ENCODE measurements around the gene ZBTB7C.

ZBTB7C gene

DNA sequence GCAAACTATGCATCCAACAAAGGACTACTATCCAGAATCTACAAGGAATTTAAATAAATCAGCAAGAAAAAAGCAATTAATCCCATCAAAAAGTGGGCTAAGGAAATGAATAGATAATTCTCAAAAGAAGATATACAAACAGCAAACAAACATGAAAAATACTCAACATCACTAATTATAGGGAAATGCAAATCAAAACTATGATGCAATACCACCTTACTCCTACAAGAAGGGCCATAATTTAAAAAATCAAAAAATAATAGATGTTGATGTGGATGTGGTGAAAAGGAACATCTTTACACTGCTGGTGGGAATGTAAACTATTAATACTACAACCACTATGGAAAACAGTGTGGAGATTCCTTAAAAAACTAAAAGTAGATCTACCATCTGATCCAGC lies 164.7 kb downstream of the ZBTB7C start:
- no peak for DNase-seq

DNA sequence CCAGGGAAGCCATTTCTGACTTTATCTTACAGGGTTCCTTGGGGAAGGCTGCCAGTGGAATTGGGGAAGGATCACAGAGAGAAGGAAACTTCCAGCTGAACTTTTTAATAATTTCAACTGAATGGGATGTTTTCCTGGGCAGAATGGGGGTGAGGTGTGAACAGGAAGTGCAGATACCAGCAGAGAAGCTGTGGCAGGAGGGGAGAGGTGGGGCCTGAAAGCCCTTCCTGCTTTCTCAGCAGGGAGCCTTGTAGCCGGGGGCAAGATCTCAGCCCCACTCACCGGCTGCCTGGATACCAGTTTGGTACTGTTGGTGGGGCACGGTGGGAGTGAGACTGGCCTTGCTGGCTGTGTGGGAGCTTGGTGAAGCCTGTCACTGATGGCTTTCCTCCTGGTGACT lies 170.5 kb downstream of the ZBTB7C start:
- DNase-seq, result no peak

DNA sequence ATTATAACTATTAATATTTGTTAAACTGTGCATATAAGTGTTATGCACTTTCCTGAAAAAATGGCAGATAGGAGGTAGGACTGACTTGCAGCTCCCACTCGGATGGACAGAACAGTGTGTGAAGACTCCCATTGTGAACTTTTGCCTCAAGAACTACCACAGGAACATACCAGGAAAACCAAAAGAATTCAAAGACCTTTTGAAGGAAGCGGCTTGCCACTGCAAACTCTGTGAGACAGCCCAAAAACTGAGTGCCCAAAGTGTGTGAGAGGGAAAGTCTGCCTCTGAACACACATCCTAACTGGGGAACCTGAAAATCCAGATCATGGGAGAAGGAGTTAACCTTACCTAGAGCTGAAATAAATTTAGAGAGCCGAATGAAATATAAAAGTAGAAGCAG lies 171.0 kb downstream of the ZBTB7C start:
- no peak for DNase-seq

DNA sequence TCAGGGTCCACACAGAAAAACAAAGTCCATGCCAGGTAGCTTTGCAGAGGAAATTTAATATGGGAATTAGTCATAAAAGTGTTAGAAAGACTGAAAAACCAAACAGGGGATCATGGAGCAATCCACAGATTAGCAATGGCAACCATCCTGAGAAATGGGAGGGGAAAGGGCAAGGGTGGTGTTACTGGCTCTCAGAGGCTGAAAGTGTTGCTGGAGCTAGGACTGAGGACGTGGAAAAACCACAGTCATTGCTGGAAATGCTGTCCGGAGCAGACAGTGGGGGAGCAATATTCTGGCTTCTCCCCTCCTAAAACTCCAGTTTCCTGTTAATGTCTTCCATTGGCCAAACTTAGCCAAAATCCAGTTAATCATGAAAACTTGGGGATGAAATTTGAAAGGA lies 172.4 kb downstream of the ZBTB7C start:
- DNase-seq, result no peak

DNA sequence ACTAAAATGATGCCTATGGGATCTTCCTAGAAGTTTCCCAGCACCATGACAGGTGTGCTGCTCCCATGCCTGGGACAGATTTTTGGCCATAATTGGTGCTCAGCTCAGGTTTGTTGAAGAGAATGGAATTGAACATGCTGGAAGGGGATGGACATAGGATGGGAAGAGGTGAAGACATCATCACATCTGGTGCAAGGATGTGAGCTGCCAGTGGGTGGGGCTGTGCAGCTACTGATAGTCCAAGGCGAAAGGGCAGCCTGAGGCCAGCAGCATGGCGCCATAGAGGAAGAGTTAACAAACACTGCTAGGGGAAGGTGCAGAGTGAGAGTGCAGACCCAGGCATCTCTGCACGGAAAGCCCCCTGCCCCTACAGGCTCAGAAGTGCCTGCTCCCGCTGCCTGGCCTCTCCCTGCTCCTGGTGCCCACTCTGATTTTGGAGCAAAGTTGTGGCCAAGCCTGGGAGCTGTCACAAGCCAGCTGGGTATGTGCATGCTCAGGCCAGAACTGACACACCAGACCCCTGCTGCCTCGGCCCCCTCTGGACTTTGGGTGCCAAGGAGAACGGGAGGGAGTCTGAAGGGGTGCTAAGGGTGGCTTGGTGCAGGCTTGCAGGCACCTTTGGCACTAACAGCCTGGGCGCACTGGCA lies 178.6 kb downstream of the ZBTB7C start:
- no peak for DNase-seq

DNA sequence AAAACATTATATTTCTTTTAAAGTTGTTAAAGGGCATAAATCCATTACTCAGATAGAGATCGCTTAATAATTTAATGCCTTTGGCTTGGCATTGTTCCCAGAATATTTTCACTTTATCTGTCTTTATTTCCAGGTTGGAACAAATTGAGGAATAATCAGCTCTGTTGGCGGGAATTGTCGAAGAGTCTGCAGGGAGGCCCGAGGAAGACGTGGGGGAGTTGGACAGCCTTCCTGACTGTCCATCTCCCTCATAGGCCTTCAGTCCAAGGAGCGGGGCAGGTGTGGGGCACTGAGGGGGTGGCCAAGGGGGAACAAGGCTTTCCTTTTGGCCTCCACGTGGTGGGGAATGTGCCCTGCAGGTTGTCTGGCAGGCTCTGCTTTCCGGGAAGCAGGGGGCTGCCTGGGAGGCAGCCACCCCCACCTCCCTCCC lies 179.6 kb downstream of the ZBTB7C start:
- DNase-seq, result no peak

DNA sequence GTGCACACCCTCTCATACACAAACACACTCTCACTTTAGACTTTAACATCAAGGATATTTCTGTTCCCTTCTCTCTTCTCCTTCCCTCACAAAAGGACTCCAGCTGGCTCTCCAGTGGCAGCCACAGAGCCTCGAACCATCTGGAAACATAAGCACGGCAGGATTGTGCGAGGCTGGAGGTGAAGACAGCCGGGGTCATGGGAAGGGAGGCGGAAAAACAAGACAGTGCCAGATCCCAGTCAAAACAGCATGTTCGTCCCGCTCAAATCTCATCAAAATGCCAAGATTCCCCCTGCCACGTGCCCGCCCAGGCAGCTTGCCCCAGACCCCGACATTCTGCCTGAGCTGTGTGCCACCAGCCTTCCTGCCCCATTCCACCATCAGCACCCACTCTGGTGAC lies 180.3 kb downstream of the ZBTB7C start:
- DNase-seq, result no peak

DNA sequence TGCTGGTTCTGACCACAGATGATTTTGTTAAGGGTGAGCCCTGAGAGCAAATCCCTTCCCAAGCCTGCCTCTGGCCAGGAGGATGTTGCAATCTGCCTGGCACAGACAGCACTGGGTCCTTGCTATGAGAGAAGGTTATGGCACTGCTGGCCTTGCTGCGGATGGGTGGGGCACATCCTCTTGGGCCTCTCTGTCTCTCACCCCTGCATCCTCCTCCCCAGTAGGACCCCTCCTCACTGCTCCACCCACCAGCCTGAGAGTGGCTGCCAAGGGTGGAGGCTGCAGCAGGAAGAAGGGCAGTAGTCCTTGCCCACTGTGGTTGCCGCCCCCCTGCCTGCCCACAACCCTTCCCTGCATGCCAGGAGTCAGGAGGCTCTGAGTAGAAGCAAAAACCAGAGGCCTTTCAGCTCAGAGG lies 180.9 kb downstream of the ZBTB7C start:
- DNase-seq, result peak; percentile 67

DNA sequence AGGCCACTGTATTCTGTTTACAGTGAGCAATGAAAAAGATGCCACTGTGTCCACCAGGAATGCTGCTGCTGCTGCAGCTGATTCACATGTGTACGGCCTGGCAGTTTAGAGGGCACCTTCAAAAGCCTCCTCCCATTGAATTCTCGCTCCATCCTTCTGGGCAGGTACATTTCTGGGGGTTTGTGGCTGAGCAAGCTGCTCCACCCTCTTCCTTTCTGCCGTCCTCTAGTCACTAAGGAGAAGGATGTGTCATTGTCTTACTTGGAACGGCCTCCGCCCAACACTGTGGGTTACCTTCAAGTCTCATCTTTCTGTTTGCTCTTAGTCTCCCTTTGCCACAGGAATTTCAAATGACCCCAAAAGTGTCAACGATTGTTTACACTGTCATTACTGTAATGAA lies 182.0 kb downstream of the ZBTB7C start:
- DNase-seq, result no peak

DNA sequence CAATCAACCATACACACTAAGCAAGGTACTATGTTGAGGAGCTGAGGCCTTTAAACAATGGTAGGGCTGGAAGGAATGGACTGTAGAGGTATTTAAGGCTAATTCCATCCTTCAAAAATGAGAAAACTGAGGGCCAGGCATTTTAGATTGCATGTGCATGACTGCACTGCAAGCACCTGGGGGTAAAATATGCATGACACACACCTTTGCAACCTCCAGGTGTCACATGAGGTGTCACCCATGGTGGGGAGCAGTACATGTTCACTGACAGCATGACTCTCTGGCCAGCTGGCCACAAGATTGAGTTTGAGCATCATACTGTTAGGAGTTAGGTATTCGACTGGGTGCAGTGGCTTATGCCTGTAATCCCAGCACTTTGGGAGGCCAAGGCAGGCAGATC lies 182.8 kb downstream of the ZBTB7C start:
- DNase-seq, result no peak

DNA sequence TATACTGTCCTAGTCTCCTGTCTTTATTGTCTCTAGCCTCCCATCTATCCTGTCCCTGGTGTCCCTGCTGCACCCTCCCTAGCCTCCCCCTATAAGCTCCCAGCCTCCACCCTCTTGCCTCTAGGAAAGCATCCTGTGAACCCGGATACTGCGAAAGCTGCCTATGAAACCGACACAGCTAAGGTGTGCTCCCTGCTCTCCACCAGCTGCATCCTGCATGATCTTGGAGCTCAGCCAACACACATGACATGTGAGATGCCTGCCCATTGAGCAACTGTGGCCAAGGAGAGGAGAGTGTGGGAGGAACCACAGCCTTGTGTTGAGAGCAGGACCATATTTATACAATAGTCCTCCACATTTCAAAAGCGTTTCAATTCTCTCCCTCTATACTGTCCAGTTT lies 187.1 kb downstream of the ZBTB7C start:
- DNase-seq, result peak; percentile 55

DNA sequence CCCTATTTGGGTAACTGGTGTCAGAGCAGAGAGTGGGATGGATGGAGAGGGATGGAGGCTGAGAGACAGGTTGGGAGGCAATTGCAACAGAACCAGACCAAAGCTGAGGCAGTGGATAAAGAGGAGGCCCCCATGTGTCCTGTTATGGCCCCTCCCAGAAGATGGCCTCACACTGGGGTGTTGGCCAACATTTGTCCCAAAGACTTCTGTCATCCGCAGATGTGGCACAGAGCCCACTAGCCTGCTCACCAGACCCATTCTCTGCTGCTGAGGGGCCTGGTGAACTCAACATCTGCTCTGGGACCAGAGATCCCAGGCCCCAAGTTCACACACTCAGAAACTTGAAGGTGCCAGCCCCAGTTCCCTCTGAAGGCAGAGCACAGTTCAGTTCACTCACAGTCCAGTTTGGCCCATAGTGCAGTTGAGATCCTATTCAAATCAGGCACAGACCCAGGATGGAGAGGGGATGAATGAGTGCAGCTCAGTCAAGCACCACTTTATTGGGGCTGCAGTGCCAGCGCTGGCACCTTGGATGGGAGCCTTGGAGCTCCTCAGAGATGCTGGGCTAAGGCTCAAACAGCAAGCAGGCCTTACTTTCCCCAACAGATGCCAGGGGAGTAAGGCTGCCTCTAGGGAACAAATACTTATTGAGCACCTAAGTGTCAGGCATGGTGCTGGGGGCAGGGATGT lies 189.2 kb downstream of the ZBTB7C start:
- no peak for DNase-seq

DNA sequence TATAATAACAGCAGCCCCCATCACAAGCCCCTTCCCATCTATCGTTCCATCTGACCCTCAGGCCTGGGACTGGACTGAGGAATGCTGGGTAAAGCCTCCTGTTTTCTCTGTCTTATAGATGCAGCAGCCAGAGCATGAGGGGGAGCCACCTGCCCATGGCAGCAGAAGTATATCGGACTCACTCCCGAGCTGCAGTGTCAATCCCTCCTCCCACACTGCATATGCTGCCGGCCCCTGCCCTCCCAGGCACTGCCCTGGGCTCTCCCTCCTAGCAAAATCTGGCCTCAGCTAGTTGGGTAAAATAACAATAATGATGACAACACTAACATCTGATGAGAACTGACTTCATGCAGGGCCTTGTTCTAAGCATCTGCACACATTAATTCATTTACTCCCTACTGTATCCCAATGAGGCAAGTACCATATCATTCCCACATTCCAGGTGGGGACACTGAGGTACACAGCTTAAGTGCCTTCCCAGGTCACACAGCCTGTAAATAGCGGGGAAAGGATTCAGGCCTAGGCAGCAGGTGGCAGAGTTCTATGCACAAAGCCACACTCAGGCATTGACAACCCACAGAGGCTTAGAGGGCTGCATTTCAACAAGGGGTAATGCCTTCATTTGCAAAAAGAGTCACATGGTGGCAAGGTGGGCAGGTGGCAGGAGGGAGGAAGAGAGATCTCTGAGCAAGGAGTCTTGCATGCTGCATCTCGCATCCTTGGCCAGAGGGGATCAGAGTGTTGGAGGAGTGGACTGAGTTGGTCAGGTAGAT lies 190.0 kb downstream of the ZBTB7C start:
- DNase-seq, result no peak

DNA sequence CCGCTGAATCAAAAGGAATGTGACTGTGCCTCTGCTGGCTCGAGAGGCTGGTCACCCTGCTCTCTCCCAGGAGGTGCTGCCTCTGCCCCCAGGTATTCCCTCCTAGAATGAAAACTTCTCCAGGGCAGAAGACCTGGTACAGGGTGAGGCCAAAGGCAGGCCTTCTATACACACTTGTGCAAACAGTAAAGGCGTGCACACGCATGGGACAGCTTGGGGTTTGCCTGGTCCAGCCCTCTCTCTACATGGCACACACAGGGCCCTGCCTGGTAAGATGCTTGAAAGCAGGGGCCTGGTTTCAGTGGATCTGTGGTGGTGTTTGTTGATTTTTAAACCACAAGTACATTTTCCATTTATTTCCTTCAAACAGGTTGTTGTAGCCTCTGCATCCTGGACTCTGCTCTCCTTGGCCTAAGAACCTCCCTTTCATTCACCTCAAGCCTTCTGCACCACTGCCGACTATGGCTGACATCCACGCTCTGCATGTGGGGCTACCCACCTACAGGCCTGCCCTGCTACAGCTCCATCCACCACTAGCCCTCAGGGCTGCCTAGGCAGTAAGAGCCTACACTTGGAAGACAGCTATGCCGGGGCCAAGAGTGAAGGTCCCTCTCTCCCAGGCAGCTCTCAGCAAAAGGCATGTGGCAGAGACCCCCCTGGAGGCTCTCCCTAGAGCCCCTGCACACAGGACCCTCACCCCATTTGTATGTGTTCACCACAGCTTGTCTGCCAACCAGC lies 190.7 kb downstream of the ZBTB7C start:
- DNase-seq, result no peak

DNA sequence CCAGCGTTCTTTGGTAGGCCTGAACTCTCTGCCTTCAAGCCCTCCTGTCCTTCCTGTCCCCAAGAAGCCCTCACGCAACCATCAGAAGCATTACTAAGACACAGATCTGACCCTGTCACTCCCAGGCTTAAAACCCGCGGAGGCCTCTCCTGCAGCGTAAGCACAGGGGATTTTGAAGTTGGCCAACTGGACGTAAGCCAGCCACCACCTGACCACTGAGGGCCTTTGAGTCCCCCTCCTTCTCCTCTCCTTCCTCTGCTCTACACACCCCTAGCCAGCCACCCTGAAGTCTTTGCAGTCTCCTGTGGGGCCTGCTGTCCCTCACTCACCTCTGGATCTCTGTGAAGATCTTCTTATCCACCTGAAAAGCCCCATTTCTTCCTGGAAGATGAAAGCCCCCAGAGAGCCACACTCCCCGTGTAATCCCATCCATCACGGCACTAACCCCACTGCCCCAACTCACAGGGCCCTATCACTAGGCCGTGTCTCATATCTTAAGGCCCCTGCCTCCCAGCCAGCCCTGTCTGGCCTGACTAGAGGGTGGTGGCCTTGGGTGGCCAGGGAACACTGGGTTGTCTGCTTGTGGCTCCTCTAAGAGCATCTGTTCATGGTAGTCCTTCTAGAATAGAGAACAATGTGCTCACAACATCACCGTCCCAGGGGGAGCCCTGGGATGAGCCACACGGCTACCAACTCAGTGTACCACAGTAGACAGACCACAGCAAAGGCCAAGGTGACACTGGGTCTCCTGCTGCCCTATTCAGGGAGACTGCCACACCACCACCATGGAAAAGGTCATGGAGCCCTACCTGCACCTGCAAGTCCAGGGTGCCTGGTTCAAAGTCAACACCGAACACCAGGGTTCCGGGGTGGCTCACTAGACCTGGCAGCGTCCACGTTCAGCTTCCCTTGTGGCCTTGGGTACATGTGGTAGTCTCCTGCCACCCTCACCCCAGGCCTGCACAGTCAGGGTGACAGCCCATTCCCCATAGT lies 191.6 kb downstream of the ZBTB7C start:
- DNase-seq, result no peak

DNA sequence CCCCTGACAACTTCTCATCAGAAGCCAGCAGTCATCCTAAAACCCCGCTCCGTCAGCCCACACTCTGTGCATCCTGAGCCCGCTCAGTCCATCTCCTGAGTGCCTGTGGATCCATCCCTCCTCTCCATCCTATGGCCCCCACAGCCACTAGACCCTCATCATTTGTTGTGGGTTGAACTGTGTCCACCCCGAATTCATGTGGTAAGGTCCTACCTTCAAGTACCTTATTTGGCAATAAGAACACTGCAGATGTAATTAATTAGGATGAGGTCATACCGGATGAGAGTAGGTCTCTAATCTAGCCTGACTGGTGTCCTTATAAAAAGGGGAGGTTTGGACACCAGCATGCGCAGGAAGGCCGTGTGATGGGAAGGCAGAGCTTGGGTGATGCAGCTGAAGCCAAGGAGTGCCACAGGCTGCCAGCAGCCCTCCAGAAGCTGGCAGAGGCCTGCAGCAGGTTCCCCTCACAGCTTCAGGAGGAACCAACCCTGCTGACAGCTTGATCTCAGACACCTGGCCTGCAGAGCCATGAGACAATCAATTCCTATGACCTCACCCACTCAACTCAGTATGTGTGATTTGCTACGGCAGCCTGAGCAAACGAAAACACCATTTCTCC lies 192.4 kb downstream of the ZBTB7C start:
- DNase-seq, result no peak

DNA sequence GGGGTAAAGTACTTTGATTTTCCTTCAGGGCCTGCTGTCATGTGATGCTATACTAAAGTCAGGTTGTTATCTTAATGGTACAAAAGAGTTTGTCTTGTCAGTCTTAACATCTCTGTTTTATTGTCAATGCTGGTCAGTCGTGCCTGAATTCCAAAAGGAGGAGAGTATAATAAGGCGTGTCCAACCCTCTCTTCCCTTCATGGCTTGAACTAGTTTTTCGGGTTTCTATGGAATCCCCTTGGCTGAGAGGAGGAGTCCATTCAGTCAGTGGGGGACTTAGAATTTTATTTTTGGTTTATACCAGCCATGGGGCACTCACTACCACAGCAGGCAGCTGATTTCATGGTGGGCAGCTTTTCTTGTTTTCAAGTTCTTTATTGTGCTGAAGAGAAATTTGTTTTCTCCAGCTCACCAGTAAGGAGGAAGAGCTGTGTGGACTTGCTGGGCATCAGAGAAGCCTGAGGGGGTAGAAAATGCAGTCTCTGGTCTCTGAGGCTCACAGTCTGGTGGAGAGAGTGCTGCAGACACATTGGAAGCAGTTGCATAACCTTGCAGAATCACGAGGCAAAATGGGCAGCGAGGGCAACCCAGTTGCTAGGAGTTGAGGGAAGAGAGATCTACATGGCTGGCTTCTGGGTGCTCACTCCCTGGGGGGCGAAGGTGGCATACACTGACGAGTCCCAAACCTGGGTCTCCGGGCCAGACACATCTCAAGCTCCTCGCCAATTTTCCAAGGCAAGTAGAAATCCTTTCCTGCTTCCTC lies 193.1 kb downstream of the ZBTB7C start:
- DNase-seq, result no peak

DNA sequence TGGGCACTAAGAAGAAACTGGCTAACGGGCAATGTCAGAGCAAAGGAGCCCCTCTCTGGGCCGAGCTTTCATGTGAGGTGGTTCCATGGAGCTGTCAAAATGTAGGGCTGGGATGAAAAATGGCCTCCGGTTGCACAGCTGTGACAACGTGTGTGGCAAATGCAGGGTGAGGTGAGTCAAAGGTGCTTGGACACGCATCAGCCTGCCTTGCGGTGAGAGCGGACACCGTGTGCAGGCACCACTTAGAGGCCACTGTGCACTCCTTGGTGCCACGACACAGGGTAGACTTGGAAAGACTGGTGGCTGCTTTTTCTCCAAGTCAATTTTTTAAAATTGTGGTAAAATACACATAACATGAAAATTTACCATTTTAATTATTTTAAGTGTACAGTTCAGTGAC lies 195.4 kb downstream of the ZBTB7C start:
- no peak for DNase-seq

DNA sequence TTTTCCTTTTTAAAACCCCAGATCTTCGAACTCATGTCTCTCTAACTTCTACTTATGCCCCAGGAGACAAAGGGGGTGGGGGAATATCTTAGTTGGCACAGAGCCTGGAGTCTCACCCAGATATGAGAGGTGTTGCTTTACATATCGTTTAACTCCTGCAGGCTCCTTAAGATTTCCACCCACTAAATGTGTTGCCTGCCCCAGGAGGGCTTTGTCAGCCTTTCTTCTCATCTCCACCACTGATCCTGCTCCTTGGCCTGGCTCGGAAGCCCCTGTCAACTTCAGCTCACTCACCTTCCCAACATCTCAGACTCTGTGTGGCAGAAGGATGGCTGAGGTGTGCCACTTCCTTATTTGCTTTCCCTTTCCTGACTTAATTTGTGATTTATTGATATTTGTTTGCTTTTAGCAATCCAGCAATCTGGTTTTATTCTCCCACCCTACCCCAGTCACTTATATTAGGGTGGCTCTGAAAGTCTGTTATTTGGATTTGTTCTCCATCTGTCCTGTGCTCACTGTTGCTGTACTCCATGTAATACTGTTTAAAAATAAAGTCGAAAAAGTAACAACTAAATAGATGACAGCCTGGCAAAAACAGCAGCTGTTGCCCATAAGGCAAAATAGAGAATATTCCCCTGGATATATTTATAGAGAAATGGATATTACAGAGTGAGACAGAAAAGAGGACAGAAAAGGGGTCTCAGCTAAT lies 200.6 kb downstream of the ZBTB7C start:
- DNase-seq, result no peak

DNA sequence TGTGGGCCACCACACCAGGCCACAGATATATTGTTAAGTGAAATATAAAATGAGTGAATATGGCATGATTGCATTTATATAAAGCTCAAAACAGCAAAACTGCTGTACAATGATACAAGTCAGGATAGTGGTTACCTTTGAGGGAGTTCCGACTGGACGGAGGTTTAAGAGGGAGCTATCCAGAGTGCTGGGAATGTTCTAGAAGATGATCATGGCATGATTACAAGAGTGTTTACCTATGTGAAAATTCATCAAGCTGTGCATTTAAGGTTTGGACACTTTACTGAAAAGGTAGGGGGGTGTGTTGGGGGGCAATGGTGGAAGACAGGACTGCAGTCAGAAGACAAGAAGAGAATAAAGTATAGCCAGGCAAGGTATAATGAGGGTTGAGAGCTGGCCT lies 201.4 kb downstream of the ZBTB7C start:
- DNase-seq, result no peak
